Stimulated activated CD8-positive, alpha-beta memory T cell treated with anti-CD3 and anti-CD28 coated beads, Interleukin-15, amount 100 ng/mL, for 1 hour (primary cell): ENCODE results near the gene TSPEAR.
"Not testable (repeated sequence)": the region's sequence is repeated elsewhere in the genome, so short reads cannot be mapped to it uniquely, and the experiment has no call there.

Experiments used
- DNase-seq: peaks from one replicate; pipeline ENCODE4 v3.0.0-alpha.2; 2020; ENCODE audit warnings: low read depth

Gene TSPEAR

GRCh38 chr21:44515359-44516165 lies 195.8 kb downstream of the TSPEAR start:
- DNase-seq, result no peak

- DNase-seq, result no peak
Measured at GRCh38 chr21:44514746-44515358, 196.5 kb downstream of the TSPEAR start.

DNA sequence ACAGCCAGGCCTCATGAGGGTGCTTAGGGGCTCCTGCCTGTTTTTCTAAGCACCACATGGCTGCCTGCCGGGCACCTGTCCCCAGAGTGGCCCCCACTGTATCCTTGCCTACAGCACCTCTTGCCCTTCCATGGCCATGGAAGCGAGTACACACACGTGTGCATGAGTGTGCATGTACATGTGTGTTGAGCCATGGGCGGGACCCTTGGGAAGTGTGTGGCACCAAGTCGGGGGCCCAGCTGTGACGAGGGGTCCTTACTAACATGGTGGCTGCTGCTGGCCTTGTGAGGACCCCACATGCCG lies 197.2 kb downstream of the TSPEAR start:
- no peak for DNase-seq

DNA sequence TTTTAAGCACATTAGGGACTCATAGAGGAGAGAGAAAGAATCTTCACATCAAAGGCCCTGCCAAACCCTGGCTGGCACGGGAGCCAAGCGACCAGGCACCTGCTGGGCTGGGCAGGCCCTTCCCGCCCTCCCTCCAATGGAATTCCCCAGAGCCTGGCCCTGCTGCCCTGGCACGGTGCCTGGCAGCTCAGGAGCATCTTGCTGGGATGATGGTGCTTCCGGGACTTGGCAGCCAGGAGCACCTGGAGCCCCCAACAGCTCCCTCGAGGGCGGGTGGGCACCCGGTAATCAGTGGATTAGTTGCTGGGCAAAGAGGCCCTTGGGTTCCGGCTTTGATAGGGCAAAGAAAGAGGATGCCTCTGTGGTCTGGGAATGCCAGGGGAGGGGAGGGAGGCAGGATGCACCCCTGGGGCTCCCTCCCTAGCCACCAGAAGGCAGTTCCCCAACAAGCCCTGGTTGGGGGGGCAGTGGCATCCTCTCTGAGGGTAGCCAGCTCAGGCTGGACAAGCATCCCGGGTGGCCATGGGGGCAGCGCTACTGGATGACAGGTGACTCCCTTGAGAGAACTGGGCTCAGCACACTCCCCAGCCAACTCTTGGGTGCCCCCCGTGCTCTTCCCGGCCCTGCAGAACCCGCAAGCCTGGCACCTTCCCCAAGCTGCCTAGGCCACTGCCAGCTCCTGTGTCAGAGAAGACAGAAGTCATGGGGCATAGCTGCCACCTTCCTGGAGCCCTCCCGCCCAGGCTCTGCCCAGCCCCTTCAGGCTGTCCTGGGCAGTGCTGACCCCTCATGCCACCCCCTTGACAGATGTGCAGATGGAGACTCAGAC lies 197.8 kb downstream of the TSPEAR start:
- DNase-seq, result no peak

- no peak for DNase-seq
Measured at GRCh38 chr21:44512496-44513388, 198.6 kb downstream of the TSPEAR start.

- no peak for DNase-seq
Measured at GRCh38 chr21:44511938-44512275, 199.5 kb downstream of the TSPEAR start.

GRCh38 chr21:44511219-44511937 lies 200.0 kb downstream of the TSPEAR start:
- no peak for DNase-seq

DNA sequence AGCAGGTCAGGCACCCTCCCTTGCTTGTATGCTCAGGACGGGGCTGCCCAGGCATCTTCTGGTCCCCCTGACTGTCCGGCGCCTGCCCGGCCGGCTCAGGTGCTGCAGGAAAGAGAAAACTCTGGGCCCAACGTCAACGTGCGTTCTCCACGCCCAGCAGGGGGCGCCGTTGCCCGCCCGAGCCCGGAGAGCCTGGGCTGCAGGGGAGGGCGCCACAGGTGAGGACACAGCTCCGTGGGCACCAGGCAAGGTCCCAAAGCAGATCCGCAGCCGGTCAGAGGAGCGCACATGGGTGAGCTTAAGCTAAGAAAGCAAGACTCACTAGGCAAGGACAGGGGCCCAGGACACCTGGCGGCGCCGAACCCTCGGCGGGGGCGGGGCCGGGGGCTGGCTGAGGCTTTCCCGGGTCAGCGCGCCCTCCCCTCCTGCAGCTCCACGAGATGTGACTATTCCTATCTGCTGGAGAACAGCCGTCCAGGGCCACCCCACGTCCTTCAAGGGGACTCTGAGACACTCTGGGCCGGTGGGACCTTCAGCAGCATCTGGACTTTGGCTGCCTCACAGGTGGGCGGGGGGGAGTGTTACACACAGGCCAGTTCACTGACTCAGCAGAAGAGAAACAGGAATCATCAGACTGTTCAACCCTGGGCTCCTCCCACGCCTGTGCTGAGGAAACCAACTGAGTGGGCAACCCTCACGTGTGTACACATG lies 200.7 kb downstream of the TSPEAR start:
- peak; percentile 61 for DNase-seq

DNA sequence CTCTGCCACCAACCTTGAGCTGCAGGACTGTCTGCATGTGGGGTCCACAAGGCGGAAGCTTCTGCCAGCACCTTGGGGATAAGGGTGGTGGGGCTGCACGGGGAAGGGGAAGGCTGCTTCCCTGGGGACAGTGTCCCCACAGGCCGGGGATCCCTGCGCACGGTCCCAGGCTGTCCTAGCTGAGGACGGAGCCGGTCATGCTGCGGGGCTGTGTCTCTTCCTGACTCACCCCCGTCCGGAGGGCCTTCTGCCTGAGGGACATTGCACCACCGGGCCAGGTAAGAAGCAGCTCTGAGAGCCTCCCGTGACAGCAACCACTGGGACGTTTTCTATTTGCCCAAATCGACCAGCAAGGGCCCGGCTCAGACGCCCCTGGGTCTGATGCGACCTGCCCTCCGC lies 201.3 kb downstream of the TSPEAR start:
- no peak for DNase-seq

- no peak for DNase-seq
Measured at GRCh38 chr21:44509539-44509938, 201.8 kb downstream of the TSPEAR start.

DNA sequence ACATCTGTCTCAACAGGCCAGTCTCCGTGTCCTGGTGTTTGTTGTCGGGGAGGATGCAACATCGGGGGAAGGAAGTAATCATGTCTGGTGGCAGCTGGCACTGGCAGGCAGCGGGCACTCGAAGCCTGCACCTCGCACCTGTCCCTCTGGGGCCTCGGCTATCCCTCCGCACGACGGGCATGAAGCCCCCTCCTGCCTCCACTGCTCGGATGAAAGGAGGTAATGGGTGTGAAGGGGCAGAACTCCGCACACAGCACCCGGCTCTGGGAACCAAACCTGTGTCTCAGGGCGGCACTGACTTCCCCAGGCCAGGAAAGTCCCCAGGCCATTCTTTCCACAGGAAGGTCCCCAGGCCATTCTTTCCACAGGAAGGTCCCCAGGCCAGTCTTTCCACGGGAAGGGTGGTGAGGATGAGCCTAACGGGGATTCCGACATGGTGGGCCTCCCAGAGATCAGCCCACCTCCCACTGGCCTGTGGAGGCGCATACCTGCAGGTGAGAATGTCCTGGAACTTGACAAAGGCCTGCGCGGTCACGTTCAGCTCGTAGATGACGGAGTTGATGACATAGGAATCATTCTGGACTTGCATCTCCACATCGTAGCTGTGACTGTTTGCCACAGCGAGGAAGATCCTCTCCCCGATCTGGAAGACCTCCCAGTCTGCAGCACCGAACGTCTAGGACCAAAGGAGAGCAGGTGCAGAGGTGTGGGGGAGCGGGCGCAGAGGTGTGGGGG lies 202.5 kb downstream of the TSPEAR start:
- DNase-seq, result no peak

GRCh38 chr21:44508426-44508710 lies 203.0 kb downstream of the TSPEAR start:
- DNase-seq, result no peak

GRCh38 chr21:44507673-44508425 lies 203.5 kb downstream of the TSPEAR start:
- DNase-seq, result no peak

DNA sequence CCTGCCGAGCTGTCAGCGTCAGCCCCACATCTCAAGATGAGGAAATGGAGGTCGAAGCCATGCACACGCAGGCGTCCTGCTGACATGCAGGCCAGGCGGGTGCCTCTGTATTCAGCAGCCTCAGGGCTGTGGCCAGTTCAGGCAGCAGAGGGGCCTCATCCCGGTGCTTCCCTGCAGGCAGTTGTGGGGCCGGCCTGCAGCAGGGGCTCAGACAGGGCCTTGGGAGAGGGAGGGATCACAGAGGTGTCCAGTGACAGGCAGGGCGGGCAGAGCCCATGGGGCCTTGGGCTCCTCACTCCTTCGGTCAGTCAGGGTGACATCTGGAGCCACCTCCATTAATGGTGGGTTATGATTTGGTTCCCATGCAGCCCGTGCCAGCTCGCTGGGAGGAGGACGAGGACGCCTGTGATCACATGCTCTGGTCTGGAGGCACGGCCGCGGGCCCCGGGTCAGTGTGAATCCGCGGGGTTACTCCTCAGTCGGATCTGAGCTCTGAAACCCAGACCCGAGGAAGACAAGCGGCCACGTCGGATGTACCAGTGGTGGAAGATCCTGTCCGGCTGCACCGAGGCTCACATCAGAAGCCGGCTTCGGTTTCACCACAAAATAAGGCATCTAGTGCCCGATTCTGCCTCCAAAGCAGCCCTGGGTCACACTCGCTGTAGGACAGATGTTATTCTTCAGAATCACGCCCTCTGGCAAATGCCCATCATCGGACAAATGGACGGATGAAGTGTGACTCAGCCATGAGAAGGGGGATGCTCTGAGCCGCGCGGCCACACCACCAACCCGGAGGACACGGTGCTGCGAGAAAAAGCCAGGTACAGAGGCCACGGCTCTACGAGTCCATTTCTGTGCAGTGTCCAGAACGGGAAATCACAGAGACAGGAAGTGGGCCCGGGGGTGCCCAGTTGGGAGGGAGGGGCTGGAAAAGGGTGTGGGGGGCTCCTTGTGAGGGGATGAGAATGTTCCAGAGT lies 204.8 kb downstream of the TSPEAR start:
- DNase-seq, result no peak

- DNase-seq, result no peak
Measured at GRCh38 chr21:44505673-44506278, 205.6 kb downstream of the TSPEAR start.

GRCh38 chr21:44503901-44504399 lies 207.4 kb downstream of the TSPEAR start:
- DNase-seq, result no peak

DNA sequence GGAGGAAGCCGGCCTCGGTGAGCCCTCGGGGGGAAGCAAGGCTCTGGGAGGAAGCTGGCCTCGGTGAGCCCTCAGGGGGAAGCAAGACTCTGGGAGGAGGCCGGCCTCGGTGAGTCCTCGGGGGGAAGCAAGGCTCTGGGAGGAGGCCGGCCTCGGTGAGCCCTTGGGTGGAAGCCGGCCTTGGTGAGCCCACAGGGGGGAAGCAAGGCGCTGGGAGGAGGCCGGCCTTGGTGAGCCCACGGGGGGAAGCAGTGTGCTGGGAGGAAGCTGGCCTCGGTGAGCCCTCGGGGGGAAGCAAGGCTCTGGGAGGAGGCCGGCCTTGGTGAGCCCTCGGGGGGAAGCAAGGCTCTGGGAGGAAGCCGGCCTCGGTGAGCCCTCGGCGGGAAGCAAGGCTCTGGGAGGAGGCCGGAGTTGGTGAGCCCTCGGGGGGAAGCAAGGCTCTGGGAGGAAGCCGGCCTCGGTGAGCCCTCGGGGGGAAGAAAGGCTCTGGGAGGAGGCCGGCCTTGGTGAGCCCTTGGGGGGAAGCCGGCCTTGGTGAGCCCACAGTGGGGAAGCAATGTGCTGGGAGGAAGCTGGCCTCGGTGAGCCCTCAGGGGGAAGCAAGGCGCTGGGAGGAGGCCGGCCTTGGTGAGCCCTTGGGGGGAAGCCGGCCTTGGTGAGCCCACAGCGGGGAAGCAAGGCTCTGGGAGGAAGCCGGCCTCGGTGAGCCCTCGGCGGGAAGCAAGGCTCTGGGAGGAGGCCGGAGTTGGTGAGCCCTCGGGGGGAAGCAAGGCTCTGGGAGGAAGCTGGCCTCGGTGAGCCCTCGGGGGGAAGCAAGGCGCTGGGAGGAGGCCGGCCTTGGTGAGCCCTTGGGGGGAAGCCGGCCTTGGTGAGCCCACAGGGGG lies 208.1 kb downstream of the TSPEAR start:
- DNase-seq, result not testable (repeated sequence)
